Measurements from ENCODE around the gene FMO4.

GRCh38 chr1:171292799-171293198 lies 21.2 kb upstream of the FMO4 start:
- TF ChIP-seq CTCF (IDR thresholded peaks at IDR 0.05), result no peak
- no peak for TF ChIP-seq POLR2A (IDR thresholded peaks at IDR 0.05)
- TF ChIP-seq POLR2AphosphoS5 (IDR thresholded peaks at IDR 0.05; ENCODE audit: insufficient read depth in 1 of 2, low read depth in 1 of 2), result no peak
